ENCODE data around the gene RAD17.
"Not testable (repeated sequence)": the region's sequence is repeated elsewhere in the genome, so short reads cannot be mapped to it uniquely, and the experiment has no call there.

RAD17 gene

DNA sequence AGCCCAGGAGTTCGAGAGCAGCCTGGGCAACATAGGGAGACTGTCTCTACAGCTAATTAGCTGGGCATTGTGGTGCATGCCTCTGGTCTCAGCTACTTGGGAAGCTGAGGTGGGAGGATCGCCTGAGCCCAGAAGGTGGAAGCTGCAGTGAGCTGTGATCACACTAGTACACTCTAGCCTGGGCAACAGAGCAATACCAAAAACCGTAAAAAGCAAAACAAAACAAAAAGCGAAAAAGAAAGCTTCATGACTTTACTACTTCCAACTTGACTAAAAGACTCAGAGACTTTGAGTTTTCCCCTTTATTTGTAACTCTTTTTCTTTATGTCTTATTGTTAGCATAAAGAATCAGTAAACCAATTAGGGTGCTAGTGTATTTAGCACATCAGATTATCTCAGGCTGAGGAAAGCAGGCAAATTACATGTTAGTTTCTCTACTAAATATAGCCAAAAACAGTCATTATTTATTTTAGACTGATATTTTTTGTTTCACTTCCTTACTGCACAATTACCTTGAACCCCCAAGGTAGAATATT lies 5.4 kb downstream of the RAD17 start:
- DNase-seq (ENCODE audit: low read depth in 3 of 3, low spot score in 1 of 3) = no peak

DNA sequence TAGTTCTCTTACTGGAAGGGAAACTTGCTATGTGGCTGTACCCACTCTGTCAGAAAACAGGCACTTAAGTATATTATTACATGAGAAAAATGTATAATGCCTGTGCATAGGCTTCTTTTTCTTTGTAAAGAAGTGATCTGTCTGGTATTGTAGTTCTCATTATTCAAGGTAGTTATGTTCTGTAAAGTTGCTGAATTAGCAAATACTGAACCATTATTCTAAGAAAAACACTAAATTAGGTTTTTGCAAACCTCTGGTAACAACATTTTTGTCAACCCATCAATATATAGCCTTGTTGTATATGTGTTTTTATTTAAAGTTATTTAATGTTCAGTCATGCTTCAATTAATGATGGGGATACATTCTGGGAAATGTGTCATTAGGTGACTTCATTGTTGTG lies 8.8 kb downstream of the RAD17 start:
- no peak for DNase-seq (ENCODE audit: low read depth in 3 of 3, low spot score in 1 of 3)

DNA sequence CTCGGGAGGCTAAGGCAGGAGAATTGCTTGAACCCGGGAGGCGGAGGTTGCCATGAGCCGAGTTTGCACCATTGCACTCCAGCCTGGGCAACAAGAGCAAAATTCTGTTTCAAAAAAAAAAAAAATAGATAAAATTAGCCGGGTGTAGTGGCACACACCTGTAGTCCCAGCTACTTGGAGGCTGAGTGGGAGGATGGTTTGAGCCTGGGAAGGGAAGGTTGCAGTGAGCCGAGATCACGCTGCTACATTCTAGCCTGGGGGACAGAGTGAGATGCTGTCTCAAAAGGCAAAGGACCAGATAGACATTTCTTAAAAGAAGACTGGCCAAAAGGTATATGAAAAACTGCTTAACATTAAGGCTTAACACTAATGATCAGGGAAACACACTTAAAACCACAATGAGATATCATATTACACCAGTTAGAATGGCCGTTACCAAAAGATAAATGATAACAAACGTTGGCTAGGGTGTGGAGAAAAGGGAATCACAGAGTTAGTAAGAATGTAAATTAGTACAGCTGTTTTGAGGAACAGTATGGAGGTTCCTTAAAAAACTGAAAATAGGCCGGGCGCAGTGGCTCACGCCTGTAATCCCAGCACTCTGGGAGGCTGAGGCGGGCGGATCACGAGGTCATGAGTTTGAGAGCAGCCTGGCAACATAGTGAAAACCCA lies 35.2 kb downstream of the RAD17 start:
- DNase-seq (ENCODE audit: low read depth in 3 of 3, low spot score in 1 of 3) = no peak

DNA sequence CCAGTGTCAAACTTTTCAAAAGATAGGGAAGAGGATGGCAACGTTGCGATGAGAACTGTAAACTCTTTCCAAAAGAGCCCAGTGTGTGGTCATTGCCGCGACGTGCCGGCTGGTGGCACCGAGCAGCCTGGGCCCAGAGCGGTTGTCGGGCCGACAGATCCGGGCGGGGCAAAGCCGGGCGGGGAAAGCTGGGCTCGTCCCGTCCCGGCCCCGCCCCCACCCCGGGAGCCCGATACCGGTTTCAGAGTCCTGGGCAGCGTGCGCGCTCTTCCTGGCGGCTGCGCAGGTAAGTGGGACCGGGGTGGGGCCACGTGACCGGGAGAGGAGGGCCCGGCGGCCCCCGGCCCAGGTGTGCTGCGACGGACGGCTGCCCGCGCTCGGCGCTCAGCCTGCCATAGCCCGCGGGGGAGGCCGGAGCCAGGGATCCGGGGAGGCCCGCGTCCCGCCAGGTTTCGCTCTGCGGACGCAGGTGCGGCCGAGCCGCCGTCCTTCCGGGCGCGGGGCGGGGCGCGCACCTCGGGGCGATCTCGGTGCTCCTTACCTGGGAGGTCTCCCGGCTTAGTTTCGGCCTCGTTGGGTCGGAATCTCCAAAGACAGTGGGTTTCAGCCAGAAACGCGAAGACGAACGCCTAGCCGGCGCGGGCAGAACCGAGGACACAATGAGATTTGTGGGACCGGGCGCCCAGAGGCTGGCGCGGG lies 45.4 kb downstream of the RAD17 start, which contains the start of gene MARVELD2:
Gene MARVELD2 (plus strand): TSS at position 232 of the 699 bp plus-strand sequence. CDS start 4,270 bp downstream, outside the sequence.
- peak in 1 of 3 donors; percentile 41 for DNase-seq (ENCODE audit: low read depth in 3 of 3, low spot score in 1 of 3)

- no peak for DNase-seq (ENCODE audit: low read depth in 3 of 3, low spot score in 1 of 3)
These were observed 46.0 kb downstream of the RAD17 start for GRCh38 chr5:69415584-69415958.

GRCh38 chr5:69416180-69416579 lies 46.6 kb downstream of the RAD17 start:
- no peak for DNase-seq (ENCODE audit: low read depth in 3 of 3, low spot score in 1 of 3)

DNA sequence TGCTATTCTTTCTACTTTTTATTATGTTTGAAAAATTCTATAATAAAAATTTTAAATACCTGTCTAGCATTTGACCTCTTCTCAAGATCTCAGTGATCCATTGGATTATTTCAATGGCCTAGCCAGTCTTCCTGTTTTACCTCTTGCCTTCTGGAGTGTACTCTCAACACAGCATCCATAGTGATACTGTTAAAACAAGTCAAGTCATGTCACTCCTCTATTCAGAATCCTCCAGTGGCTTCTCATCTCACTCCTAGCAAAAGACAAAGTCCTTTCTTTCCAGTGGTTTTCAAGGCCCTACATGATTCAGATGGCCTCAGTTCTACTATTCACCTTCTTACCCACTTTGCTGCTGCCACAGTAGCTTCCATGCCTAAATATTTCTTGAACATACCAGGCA lies 47.1 kb downstream of the RAD17 start:
- no peak for DNase-seq (ENCODE audit: low read depth in 3 of 3, low spot score in 1 of 3)

- no peak for DNase-seq (ENCODE audit: low read depth in 3 of 3, low spot score in 1 of 3)
These were observed 48.9 kb downstream of the RAD17 start for GRCh38 chr5:69418554-69418953.

GRCh38 chr5:69431424-69432303 lies 62.0 kb downstream of the RAD17 start:
- no peak for DNase-seq (ENCODE audit: low read depth in 3 of 3, low spot score in 1 of 3)

GRCh38 chr5:69432412-69433206 lies 63.0 kb downstream of the RAD17 start:
- no peak for DNase-seq (ENCODE audit: low read depth in 3 of 3, low spot score in 1 of 3)

GRCh38 chr5:69435276-69435884 lies 65.8 kb downstream of the RAD17 start:
- not testable (repeated sequence) for DNase-seq (ENCODE audit: low read depth in 3 of 3, low spot score in 1 of 3)

- DNase-seq (ENCODE audit: low read depth in 3 of 3, low spot score in 1 of 3) = no peak
These were observed 74.6 kb downstream of the RAD17 start for GRCh38 chr5:69444127-69444754.

DNA sequence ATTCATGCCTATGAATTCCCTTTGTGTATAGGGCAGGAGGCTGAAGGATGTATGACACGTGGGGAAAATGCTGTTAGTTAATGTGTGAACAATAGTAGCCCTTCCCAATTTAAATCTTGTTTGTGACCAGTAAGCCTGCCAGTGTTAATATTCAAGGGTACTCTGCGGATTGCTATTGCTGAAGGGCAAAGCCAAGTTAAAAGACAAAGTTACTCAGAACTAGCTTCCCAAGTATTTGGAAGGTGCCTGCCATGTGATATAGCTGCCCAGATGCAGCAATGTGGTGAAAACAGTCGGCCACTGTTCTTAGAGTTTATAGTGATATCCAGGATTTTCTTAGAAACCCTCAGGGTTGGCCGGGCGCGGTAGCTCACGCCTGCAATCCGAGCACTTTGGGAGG lies 79.9 kb downstream of the RAD17 start:
- no peak for DNase-seq (ENCODE audit: low read depth in 3 of 3, low spot score in 1 of 3)

DNA sequence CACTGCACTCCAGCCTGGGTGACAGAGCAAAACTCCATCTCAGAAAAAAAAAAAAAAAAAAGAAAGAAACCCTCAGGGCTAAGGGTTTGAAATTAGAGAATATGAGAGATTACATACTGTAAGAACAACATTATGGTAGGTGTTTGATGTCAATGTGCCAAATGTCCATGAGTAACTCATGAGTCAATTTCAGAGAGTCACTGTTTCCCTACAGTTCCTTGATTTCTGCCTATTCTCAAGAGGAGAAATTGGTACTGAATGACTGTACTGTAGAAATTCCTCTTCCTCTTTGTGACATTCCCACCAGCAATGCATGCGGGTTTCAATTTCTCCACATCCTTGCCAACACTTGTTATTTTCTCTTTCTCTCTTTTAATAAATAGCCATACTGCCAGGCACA lies 80.5 kb downstream of the RAD17 start:
- no peak for DNase-seq (ENCODE audit: low read depth in 3 of 3, low spot score in 1 of 3)

DNA sequence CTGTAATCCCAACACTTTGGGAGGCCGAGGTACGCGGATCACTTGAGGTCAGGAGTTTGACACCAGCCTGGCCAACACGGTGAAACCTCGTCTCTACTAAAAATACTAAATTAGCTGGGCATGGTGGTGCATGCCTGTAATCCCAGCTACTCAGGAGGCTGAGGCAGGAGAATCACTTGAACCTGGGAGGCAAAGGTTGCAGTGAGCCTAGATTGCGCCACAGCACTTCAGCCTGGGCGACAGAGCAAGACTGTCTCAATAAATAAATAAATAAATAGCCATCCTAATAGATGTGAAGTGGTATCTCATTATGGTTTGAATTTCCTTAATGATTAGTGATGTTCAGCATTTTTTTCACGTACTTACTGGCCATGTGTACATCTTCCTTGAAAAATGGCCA lies 80.9 kb downstream of the RAD17 start:
- not testable (repeated sequence) for DNase-seq (ENCODE audit: low read depth in 3 of 3, low spot score in 1 of 3)

DNA sequence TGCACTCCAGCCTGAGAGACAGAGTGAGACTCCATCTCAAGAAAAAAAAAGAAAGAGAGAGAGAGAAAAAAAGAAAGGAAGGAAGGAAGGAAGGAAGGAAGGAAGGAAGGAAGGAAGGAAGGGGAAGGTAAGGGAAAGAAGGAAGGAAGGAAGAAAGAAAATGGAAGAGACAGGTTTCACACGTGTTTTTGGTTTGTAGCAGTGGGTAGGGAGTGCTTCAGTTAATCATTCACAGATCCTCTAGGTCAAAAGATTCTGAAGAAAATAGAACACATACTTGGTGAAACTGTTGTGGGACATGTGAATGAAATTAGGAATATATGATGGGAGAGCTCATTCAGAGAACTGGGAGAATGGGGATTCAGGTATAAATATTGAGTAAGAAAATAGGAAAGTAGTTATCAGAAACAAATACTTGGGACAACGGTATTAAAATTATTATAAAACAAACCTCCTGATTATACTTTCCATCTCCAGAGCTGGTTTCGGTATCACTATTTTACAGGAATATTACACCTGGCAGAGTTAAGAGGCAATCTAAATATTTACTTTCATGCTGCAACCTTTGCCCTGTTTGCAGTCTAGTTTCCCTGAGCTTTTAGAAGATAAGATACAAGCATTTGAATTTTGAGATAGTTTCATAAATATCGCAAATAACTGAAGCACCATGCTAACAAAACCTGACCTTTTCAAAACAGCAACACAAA lies 82.5 kb downstream of the RAD17 start:
- no peak for DNase-seq (ENCODE audit: low read depth in 3 of 3, low spot score in 1 of 3)

GRCh38 chr5:69453487-69453886 lies 83.9 kb downstream of the RAD17 start:
- DNase-seq (ENCODE audit: low read depth in 3 of 3, low spot score in 1 of 3) = not testable (repeated sequence)

DNA sequence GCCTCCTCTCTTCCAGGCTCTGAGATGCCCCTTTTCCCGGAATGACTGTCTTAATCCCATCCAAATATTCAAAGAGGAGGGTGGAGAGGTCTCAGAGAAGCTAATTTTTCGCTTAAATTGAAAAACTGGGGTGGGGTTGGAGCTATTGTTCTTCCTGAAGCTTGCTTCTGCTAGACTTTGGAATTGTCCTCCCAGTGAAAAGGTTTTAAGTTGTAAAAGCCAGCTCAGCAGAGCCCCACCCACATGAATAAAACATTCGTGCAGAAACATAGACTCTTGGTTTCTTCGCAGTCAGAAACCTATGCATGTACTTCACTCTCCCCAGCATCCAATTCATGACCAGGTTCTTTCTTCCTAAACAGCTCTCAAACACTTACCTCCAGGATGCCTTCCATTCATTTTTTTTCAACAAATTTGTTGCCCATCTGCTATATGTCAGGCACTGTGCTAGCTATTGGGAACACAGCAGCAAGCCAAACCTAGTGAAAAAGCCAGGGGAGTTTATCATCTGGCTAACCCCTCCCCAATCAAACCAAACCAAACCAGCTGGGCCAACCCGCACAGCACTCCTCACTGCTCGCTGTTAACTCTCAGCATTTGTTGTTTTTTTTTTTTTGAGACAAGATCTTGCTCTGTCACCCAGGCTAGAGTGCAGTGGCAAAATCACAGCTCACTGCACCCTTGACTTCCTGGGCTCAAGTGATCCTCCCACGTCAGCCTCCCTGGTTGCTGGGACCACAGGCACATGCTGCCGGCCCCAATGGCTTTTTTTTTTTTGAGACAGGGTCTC lies 85.0 kb downstream of the RAD17 start:
- DNase-seq (ENCODE audit: low read depth in 3 of 3, low spot score in 1 of 3) = no peak

All from stimulated activated CD4-positive, alpha-beta T cell treated with anti-CD3 and anti-CD28 coated beads, TNF-alpha, amount 100 ng/mL, for 1 hour (primary cell).